GM12878 (cell line): ENCODE data around the gene TCF4. TPM values are rescaled to one million over a fixed set of nuclear protein-coding genes. Genes with fewer than 3 reads are reported as not detected.

Experiments used
- ATAC-seq: fragments of 200-7000 bp; cut with Tn5 transposase; 3 replicates; pipeline ENCODE4 v1.9.1; 2020; ENCODE audit warnings: mild to moderate bottlenecking, moderate library complexity
- BruUV-seq: library from RNA; stranded (reverse); fragments of 400-500 nt; replicated peaks from 2 replicates; lab custom pipeline; 2021; lab: Mats Ljungman, UMichigan
- CTCF ChIA-PET: fragments of 300-600 bp; sonication (Branson Sonifier 250); formaldehyde crosslinking; extraction: SDS; loops from one replicate; lab custom pipeline; 2021; ENCODE audit warnings: inconsistent platforms; lab: Yijun Ruan, JAX
- POLR2A ChIA-PET: fragments of 350-600 bp; formaldehyde crosslinking; extraction: SDS; loops from one replicate; lab custom pipeline; 2021; ENCODE audit warnings: inconsistent platforms; lab: Charles Lee
- RAD21 ChIA-PET: fragments of 300-600 bp; sonication (Branson Sonifier 250); formaldehyde crosslinking; loops from one replicate; lab custom pipeline; 2023; ENCODE audit warnings: antibody characterized with exemption; ENCODE audit not compliant: unreplicated experiment; lab: Charles Lee
- SMC1A ChIA-PET: fragments of 300-600 bp; sonication (Branson Sonifier 250); formaldehyde crosslinking; loops from one replicate; lab custom pipeline; 2023; ENCODE audit not compliant: unreplicated experiment, uncharacterized antibody; lab: Charles Lee
- DNase-seq: peaks from one replicate; pipeline ENCODE4 v3.0.0-alpha.2; 2011; ENCODE audit warnings: low read depth, low spot score
- FAIRE-seq: peaks from 3 replicates; lab custom pipeline; 2011; peaks lifted over from hg19 to GRCh38; lab: Jason Lieb, UNC
- H2AFZ ChIP-seq: 2 replicates; pipeline ENCODE4 v1.6.0; 2011; ENCODE audit warnings: low read depth, low read length, control low read depth; ENCODE audit not compliant: control insufficient read depth
- H3K27ac ChIP-seq: 2 replicates; pipeline ENCODE4 v1.5.1; 2011; ENCODE audit warnings: control low read depth; ENCODE audit not compliant: control insufficient read depth, insufficient read depth
- H3K27me3 ChIP-seq, 2 experiments: replicated peaks in 1 of 2; 2 replicates each; pipeline versions ENCODE4 v1.6.0 to v1.6.1; 2011; ENCODE audit warnings: low read length in 1 of 2; ENCODE audit not compliant: control insufficient read depth in 2 of 2, insufficient read depth in 2 of 2
- H3K36me3 ChIP-seq, 2 experiments: 2 replicates each; pipeline ENCODE4 v1.5.1; 2011; ENCODE audit warnings: low read length in 1 of 2; ENCODE audit not compliant: control insufficient read depth in 2 of 2, insufficient read depth in 2 of 2
- H3K4me1 ChIP-seq: 2 replicates; pipeline ENCODE4 v1.6.1; 2011; ENCODE audit warnings: mild to moderate bottlenecking, low read length, moderate library complexity, mixed read lengths; ENCODE audit not compliant: control insufficient read depth, insufficient read depth
- H3K4me2 ChIP-seq: 2 replicates; pipeline ENCODE4 v1.6.0; 2011; ENCODE audit warnings: control low read depth; ENCODE audit not compliant: control insufficient read depth, insufficient read depth
- H3K4me3 ChIP-seq: fragments of 200-600 bp; sonication (generic); 2 replicates; pipeline ENCODE4 v1.5.1; 2016
- H3K79me2 ChIP-seq: 2 replicates; pipeline ENCODE4 v1.6.0; 2011; ENCODE audit warnings: low read length; ENCODE audit not compliant: control insufficient read depth, insufficient read depth
- H3K9ac ChIP-seq: 2 replicates; pipeline ENCODE4 v1.8.0; 2011; ENCODE audit warnings: low read length, control low read depth, mixed read lengths; ENCODE audit not compliant: control insufficient read depth, insufficient read depth
- H3K9me3 ChIP-seq: replicated peaks from 3 replicates; pipeline ENCODE4 v1.5.1; 2011; ENCODE audit warnings: mild to moderate bottlenecking, low read length; ENCODE audit not compliant: control insufficient read depth, insufficient read depth
- H4K20me1 ChIP-seq: 2 replicates; pipeline ENCODE4 v1.6.0; 2011; ENCODE audit not compliant: control insufficient read depth, insufficient read depth
- BRCA1 ChIP-seq: IDR thresholded peaks from 2 replicates; pipeline ENCODE4 v1.6.1; 2011; ENCODE audit warnings: low read depth, low read length, improper control_type of control experiment
- CBX5 ChIP-seq: sonication (generic); IDR thresholded peaks from 2 replicates; pipeline ENCODE4 v1.6.1; 2016; ENCODE audit warnings: low read depth, moderate library complexity, mild to moderate bottlenecking, inconsistent platforms
- CEBPB ChIP-seq, 2 experiments: fragments of 150-350 bp in 1 of 2; IDR thresholded peaks; 2 replicates each; pipeline ENCODE4 v1.6.1; 2012 to 2014; ENCODE audit warnings: low read depth in 2 of 2, low read length in 2 of 2, borderline replicate concordance in 1 of 2, inconsistent platforms in 1 of 2
- DPF2 ChIP-seq: fragments of 450-650 bp; IDR thresholded peaks from 2 replicates; pipeline ENCODE4 v1.6.1; 2017; ENCODE audit warnings: mild to moderate bottlenecking
- MTA2 ChIP-seq: fragments of 450-650 bp; IDR thresholded peaks from 2 replicates; pipeline ENCODE4 v1.6.1; 2016; ENCODE audit warnings: low read depth, mild to moderate bottlenecking, moderate library complexity
- NR2F1 ChIP-seq: fragments of 450-650 bp; conservative IDR thresholded peaks from 2 replicates; pipeline ENCODE4 v1.6.1; 2017; ENCODE audit warnings: mild to moderate bottlenecking
- POLR2A ChIP-seq: IDR thresholded peaks from 2 replicates; pipeline ENCODE4 v1.6.1; 2011; ENCODE audit warnings: low read depth, mild to moderate bottlenecking, low read length
- POLR2AphosphoS2 ChIP-seq: IDR thresholded peaks from 2 replicates; pipeline ENCODE4 v1.6.1; 2011; ENCODE audit warnings: low read depth, mild to moderate bottlenecking, low read length, improper control_type of control experiment, moderate library complexity
- RCOR1 ChIP-seq: conservative IDR thresholded peaks from 2 replicates; pipeline ENCODE4 v1.6.1; 2012; ENCODE audit warnings: low read depth, low read length, improper control_type of control experiment
- SMAD1 ChIP-seq: fragments of 450-650 bp; IDR thresholded peaks from 2 replicates; pipeline ENCODE4 v1.6.1; 2018; ENCODE audit warnings: mild to moderate bottlenecking, low read depth; ENCODE audit not compliant: partially characterized antibody
- SP1 ChIP-seq: IDR thresholded peaks from one replicate; pipeline ENCODE4 v1.6.1; 2011; ENCODE audit warnings: low read depth, low read length
- STAT1 ChIP-seq: fragments of 450-650 bp; conservative IDR thresholded peaks from 2 replicates; pipeline ENCODE4 v1.6.1; 2014; ENCODE audit warnings: antibody characterized with exemption, mild to moderate bottlenecking
- WRNIP1 ChIP-seq: IDR thresholded peaks from 2 replicates; pipeline ENCODE4 v1.6.1; 2011; ENCODE audit warnings: low read depth, low read length, improper control_type of control experiment, borderline replicate concordance
- ZBED1 ChIP-seq: IDR thresholded peaks from 2 replicates; pipeline ENCODE4 v1.6.1; 2016; ENCODE audit warnings: borderline replicate concordance
- WGBS: methylation state at CpG from one replicate; pipeline ENCODE4 v1.1.6; 2016; ENCODE audit warnings: low lambda C conversion rate; ENCODE audit not compliant: insufficient replicate concordance, insufficient coverage; ENCODE audit errors: missing lambda C conversion rate; 5-methylcytosine and 5-hydroxymethylcytosine counted together
- in situ Hi-C: fragments of 300-500 bp; cut with MboI; formaldehyde crosslinking; loops from 9 replicates; pipeline ENCODE4 v1.14.3; 2018; ENCODE audit warnings: mixed read lengths
- intact Hi-C: fragments of 100-400 bp; cut with micrococcal nuclease; formaldehyde crosslinking; loops from one replicate; pipeline ENCODE4 v1.14.2; 2022; ENCODE audit not compliant: unreplicated experiment
- polyA plus RNA-seq, 11 experiments: library from polyadenylated mRNA; depleted of rRNA in 4 of 11; unstranded in 6 of 11; stranded (reverse) in 5 of 11; fragments of >200 nt; fragmentation: Nextera tagmentation in 4 of 11; fragmentation: Illumina TruSeq in 1 of 11; extraction: Ambion mirVana in 4 of 11; extraction: Trizol in 1 of 11; gene quantifications; 1 replicate in 1 of 11; 2 replicates in 10 of 11; pipeline versions ENCODE4 v1.2.1 to v1.2.3, GENCODE V29; 2011 to 2016; ENCODE audit warnings: inconsistent platforms in 2 of 11, missing spikeins in 2 of 11, low read depth in 1 of 11
- total RNA-seq, 4 experiments: library from RNA; depleted of rRNA in 3 of 4; stranded (reverse); fragments of >200 nt in 3 of 4; fragmentation: Illumina TruSeq in 1 of 4; extraction: Trizol in 1 of 4; gene quantifications; 2 replicates each; pipeline versions ENCODE4 v1.2.1 to v1.2.3, GENCODE V29; 2013 to 2021

TCF4 gene
- total and polyA plus RNA-seq, 10 of the 15 experiments (the other 5 are each of a cell fraction or from before 2014, with no cell fraction given): 15.2 to 94.0 (median 31.5) TPM

GRCh38 chr18:55455938-55456337, 132.1 kb downstream of the TCF4 start (continued):
- TF ChIP-seq MTA2 (no peak), BRCA1 (no peak)
- TF ChIP-seq, all 136 proteins: peak for 0

- Histone ChIP-seq H3K9ac (no peak overlapping the region), H3K27me3 (no peaks in the 10 kb centered on the region; a peak in 2 of 4 replicates), H3K27ac (no peak overlapping the region), H3K79me2 (no peaks in the 10 kb centered on the region), H4K20me1 (no peaks in the 10 kb centered on the region), H3K9me3 (no peaks in the 10 kb centered on the region), H2AFZ (no peak overlapping the region), H3K4me3 (no peak overlapping the region), H3K4me2 (no peak overlapping the region), H3K4me1 (no peaks in the 10 kb centered on the region), H3K36me3 (no peaks in the 10 kb centered on the region)
- POLR2A ChIA-PET: interaction anchor here (0.6 kb wide), 1 partner anchor 113 kb away, joined by 5 read pairs; no protein-coding TSS in a partner anchor
- RAD21 ChIA-PET: no interaction called here
- intact Hi-C loops (no loop called here), in situ Hi-C loops (no loop called here)
- 0% methylated on average over 1 of the region's 1 CpG for WGBS
- SMC1A ChIA-PET: interaction anchor here (1.0 kb wide), 1 partner anchor 14 kb away, joined by 3 read pairs; no protein-coding TSS in a partner anchor
- CTCF ChIA-PET: interaction anchor here (0.9 kb wide), 1 partner anchor 10 kb away, joined by 3 read pairs; no protein-coding TSS in a partner anchor
- FAIRE-seq (no peak), DNase-seq (no peak), ATAC-seq (no peak)
- no TSS peak for BruUV-seq
- TF ChIP-seq STAT1 (no peak), CBX5 (no peak), WRNIP1 (no peak), SP1 (no peak), ZBED1 (no peak), RCOR1 (no peak), SMAD1 (no peak), POLR2AphosphoS2 (no peak), CEBPB (IDR thresholded peaks at IDR 0.05; ENCODE audit: borderline replicate concordance in 1 of 2, low read depth in 2 of 2, low read length in 2 of 2) (no peak), NR2F1 (no peak), DPF2 (no peak), POLR2A (no peak)
Observed at GRCh38 chr18:55453186-55453585, 134.8 kb downstream of the TCF4 start.
